Measurements from ENCODE around the gene ZBTB8OS. TPM values are rescaled to one million over a fixed set of nuclear protein-coding genes. Genes with fewer than 3 reads are reported as not detected.

ZBTB8OS gene
- total and polyA plus RNA-seq, 9 of the 15 experiments (the other 6 are each of a cell fraction or from before 2014, with no cell fraction given) = 54.8 to 230 (median 107) TPM

- TF ChIP-seq MYBL2 (IDR thresholded peaks at IDR 0.05; ENCODE audit: low read depth) = no peak
- TF ChIP-seq MYBL2 (CRISPR knock-in tag; IDR thresholded peaks at IDR 0.05; ENCODE audit: borderline replicate concordance) = no peak
- no peak for TF ChIP-seq KDM1A (IDR thresholded peaks at IDR 0.05)
- TF ChIP-seq ARID1B (IDR thresholded peaks at IDR 0.05) = no peak
- TF ChIP-seq ZBTB1 (CRISPR knock-in tag; IDR thresholded peaks at IDR 0.05; ENCODE audit: borderline replicate concordance, low read depth) = no peak
- TF ChIP-seq ILK (tag; IDR thresholded peaks at IDR 0.05; ENCODE audit: borderline replicate concordance, low read depth) = no peak
- no peak for TF ChIP-seq SMARCC2 (IDR thresholded peaks at IDR 0.05; ENCODE audit: low read depth)
- no peak for TF ChIP-seq PHF21A (IDR thresholded peaks at IDR 0.05; ENCODE audit: borderline replicate concordance, low read depth)
- TF ChIP-seq SREBF2 (CRISPR knock-in tag; IDR thresholded peaks at IDR 0.05) = no peak
- TF ChIP-seq, protein P1, sequence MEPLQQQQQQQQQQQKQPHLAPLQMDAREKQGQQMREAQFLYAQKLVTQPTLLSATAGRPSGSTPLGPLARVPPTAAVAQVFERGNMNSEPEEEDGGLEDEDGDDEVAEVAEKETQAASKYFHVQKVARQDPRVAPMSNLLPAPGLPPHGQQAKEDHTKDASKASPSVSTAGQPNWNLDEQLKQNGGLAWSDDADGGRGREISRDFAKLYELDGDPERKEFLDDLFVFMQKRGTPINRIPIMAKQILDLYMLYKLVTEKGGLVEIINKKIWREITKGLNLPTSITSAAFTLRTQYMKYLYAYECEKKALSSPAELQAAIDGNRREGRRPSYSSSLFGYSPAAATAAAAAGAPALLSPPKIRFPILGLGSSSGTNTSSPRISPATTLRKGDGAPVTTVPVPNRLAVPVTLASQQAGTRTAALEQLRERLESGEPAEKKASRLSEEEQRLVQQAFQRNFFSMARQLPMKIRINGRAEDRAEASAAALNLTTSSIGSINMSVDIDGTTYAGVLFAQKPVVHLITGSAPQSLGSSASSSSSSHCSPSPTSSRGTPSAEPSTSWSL (CRISPR knock-in tag; IDR thresholded peaks at IDR 0.05; ENCODE audit: borderline replicate concordance) = no peak
- TF ChIP-seq PML (IDR thresholded peaks at IDR 0.05; ENCODE audit: low read length) = no peak
- no peak overlapping the region for H3K4me2 ChIP-seq (ENCODE audit: insufficient read depth, low read length)
- no peak overlapping the region for H3K9ac ChIP-seq (ENCODE audit: insufficient read depth in 1 of 2, low read depth in 2 of 2, low read length in 2 of 2)
- no peaks in the 10 kb centered on the region for H3K9me1 ChIP-seq (ENCODE audit: control insufficient read depth, insufficient read depth, low read length)
- no peaks in the 10 kb centered on the region for H3K9me3 ChIP-seq (replicated peaks; ENCODE audit: control insufficient read depth, insufficient read depth, low read depth, low read length)
- H3K27me3 ChIP-seq (ENCODE audit: control insufficient read depth in 2 of 2, insufficient read depth in 2 of 2, low read length in 2 of 2) = no peaks in the 10 kb centered on the region
- in situ Hi-C loops (cut with MboI) (no loop called here), intact Hi-C loops (cut with micrococcal nuclease) (loop anchor here (10.0 kb wide), 1 partner anchor 171 kb away; no protein-coding TSS in a partner anchor)
- CTCF ChIA-PET (ENCODE audit: low intra/inter-chr PET ratio) = no interaction called here
- no peaks in the 10 kb centered on the region for H3K36me3 ChIP-seq (ENCODE audit: control insufficient read depth, insufficient read depth, low read length)
- ATAC-seq (peak; percentile 24), FAIRE-seq (no peak), DNase-seq (ENCODE audit: extremely low read depth in 1 of 4, low spot score in 3 of 4) (no peak)
- H3K27ac ChIP-seq (ENCODE audit: extremely low read depth, low read depth, low read length) = no peak overlapping the region
- no TSS peak for BruUV-seq (replicated peaks)
- no peaks in the 10 kb centered on the region for H3K79me2 ChIP-seq (ENCODE audit: control insufficient read depth, insufficient read depth, low read length)
- POLR2A ChIA-PET = interaction anchor here (1.4 to 1.5 kb wide), 2 partner anchors 9 to 80 kb away, joined by 4 read pairs; no protein-coding TSS in a partner anchor
- WGBS (ENCODE audit: insufficient coverage, low coverage, missing lambda C conversion rate) = 76% methylated on average over 9 of the region's 9 CpGs
- no peaks in the 10 kb centered on the region for H4K20me1 ChIP-seq (replicated peaks; ENCODE audit: control insufficient read depth, insufficient read depth, low read length)
- peak overlapping the region; percentile 94 for H2AFZ ChIP-seq (ENCODE audit: low read depth, low read length)
- H3K4me1 ChIP-seq (replicated peaks in 1 of 2; ENCODE audit: control insufficient read depth in 2 of 2, insufficient read depth in 2 of 2, low read length in 2 of 2) = peaks cover 14 to 19% of the 10 kb centered on the region in 2 experiments
- no peak overlapping the region for H3K4me3 ChIP-seq
Observed at GRCh38 chr1:32696041-32696440, 45.7 kb upstream of the ZBTB8OS start.
